ENCODE data around the gene ITK.
"Not testable (repeated sequence)": the region's sequence is repeated elsewhere in the genome, so short reads cannot be mapped to it uniquely, and the experiment has no call there.

DNA sequence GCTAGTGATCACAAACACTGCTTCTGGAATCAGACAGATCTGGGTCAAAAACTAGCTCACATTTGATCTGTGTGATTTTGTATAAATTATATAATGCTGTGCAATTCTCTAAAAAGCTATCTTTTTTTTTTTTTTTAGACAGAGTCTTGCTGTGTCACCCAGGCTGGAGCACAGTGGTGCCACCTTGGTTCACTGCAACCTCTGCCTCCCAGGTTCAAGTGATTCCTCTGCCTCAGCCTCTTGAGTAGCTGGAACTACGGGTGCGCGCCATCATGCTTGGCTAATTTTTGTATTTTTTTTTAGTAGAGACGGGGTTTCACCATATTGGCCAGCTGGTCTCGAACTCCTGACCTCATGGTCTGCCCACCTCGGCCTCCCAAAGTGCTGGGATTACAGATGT, 4.5 kb downstream of the ITK start:
- TF ChIP-seq, protein P1, sequence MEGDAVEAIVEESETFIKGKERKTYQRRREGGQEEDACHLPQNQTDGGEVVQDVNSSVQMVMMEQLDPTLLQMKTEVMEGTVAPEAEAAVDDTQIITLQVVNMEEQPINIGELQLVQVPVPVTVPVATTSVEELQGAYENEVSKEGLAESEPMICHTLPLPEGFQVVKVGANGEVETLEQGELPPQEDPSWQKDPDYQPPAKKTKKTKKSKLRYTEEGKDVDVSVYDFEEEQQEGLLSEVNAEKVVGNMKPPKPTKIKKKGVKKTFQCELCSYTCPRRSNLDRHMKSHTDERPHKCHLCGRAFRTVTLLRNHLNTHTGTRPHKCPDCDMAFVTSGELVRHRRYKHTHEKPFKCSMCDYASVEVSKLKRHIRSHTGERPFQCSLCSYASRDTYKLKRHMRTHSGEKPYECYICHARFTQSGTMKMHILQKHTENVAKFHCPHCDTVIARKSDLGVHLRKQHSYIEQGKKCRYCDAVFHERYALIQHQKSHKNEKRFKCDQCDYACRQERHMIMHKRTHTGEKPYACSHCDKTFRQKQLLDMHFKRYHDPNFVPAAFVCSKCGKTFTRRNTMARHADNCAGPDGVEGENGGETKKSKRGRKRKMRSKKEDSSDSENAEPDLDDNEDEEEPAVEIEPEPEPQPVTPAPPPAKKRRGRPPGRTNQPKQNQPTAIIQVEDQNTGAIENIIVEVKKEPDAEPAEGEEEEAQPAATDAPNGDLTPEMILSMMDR (IDR thresholded peaks at IDR 0.05): not testable (repeated sequence)
- not testable (repeated sequence) for TF ChIP-seq POLR2AphosphoS5 (IDR thresholded peaks at IDR 0.05); POLR2A (IDR thresholded peaks at IDR 0.05; ENCODE audit: low read depth)
